Measurements from ENCODE around the gene TEDC1.

TEDC1 gene

DNA sequence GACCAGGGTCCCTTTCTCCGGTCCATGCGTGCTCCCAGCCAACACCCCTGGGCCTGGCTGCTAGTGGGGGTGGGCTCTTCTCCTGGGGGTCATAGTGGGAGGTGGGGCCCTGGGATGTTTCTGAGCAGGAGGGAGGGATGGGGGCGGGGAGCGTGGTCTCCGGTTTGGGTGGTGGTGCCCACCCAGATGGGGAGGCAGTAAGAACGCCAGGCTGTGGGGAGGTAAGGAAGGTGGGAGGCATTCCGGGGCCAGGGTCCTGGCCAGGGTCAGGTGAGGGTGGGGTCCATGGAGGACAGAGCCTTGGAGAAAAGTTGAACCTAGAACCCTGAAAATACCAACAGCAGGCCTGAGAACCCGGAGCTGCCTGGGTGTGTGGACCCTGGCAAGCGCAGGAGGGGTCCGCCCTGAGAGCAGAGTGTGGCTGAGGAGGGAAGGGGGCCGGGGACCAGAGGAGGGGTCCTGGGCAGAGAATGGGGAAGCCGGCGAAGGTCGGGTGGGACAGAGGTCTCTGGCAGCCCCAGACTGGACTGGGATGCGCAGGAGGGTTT, 10.8 kb upstream of the TEDC1 start:
- DNase-seq (ENCODE audit: low spot score in 2 of 2): no peak
- Mint-ChIP-seq H3K9me3 (no peaks in the 10 kb centered on the region), H3K27me3 (no peaks in the 10 kb centered on the region), H3K4me3 (peak overlapping the region; percentile 77), H3K36me3 (ENCODE audit: insufficient read depth) (peaks cover 40% of the 10 kb centered on the region), H3K4me1 (peaks cover 50% of the 10 kb centered on the region), H3K27ac (ENCODE audit: low read depth) (peak overlapping the region; percentile 95)
- no peak for ATAC-seq (replicated peaks; ENCODE audit: extremely low read depth, poor library complexity, severe bottlenecking)

DNA sequence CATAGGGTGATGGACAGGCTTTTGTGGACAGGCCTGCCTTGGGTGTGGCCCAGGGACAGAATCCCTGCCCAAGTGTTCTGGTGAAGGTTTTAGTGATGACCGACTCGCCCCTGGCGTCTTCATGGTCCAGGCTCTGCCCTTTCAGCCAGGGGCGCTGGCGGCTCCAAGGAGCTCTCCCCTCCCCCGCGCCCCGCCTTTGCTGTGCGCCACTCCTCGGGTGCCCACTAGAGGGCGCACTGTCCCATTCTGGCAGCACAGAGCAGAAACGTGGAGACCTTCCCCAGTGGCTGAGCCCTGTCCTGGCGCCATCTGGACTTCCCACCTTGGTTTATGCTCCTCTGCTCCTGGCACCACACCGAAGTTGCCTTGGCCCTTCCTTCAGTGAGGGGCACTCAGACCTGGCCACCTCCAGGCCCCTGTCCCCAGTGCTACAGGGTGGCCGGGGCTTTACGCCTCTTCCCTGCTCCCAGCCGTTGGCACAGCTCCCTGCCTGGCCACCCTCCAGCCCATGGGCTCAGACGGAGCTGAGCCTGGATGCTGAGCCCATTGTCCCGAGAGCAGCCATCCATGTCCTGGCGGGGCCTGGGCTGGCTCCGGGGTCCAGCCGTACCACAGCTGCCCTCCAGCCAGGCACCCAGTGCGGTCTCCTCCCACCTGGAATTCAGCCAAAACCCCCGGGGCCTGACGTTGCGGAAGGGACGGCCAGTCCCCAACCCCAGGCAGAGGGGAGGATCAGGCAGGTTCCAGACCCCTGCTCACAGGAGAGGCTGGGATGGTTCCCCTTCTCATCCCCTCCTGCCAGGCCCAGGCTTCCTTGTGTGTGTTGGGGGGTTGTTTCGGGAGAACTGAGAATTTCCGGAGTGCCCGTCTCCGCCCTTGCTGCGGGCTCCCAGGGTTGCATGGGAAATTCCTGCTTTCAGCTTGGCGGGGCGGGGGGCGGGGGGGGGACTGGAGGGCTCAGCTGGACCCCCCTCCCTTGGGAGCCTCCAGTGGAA, 9.9 kb upstream of the TEDC1 start:
- H3K27me3 Mint-ChIP-seq: no peaks in the 10 kb centered on the region
- peak overlapping the region; percentile 95 for H3K27ac Mint-ChIP-seq (ENCODE audit: low read depth)
- peak; percentile 89 to 94 for DNase-seq (ENCODE audit: low spot score in 2 of 2)
- peak overlapping the region; percentile 77 for H3K4me3 Mint-ChIP-seq
- ATAC-seq (replicated peaks; ENCODE audit: extremely low read depth, poor library complexity, severe bottlenecking): peak; percentile 42
- H3K9me3 Mint-ChIP-seq: no peaks in the 10 kb centered on the region
- peaks cover 58% of the 10 kb centered on the region for H3K4me1 Mint-ChIP-seq
- peaks cover 47% of the 10 kb centered on the region for H3K36me3 Mint-ChIP-seq (ENCODE audit: insufficient read depth)

DNA sequence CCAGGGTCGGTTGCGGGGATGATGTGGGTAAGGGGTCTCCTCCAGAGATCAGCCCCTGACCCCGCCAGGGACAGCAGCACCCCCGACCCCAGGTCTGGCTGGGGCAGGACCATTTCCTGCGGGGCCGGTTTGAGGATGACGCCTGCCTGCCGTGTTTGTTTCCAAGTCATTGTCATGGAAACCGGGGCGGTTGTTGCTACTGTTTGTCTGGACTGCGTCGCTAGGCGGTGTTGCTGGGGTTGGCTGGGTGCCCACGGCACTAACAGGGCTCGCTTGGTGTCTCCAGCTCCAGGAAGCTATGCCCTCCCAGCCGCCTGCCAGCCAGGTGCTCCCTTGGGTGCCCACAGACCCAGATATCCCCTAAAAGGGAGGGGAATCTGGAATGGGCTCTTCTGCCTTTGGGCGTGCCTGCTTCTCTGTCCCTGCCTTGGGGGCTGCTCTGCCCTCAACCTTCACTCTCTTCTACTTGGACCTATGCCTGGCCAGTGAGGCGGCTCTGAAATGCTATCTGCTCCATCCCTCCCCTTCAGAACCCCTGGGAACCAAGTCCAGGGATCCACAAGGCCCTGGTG, 9.1 kb upstream of the TEDC1 start:
- peaks cover 58% of the 10 kb centered on the region for H3K4me1 Mint-ChIP-seq
- H3K4me3 Mint-ChIP-seq: peak overlapping the region; percentile 77
- H3K27me3 Mint-ChIP-seq: no peaks in the 10 kb centered on the region
- H3K9me3 Mint-ChIP-seq: no peaks in the 10 kb centered on the region
- peaks cover 54% of the 10 kb centered on the region for H3K36me3 Mint-ChIP-seq (ENCODE audit: insufficient read depth)
- peak; percentile 92 to 98 for DNase-seq (ENCODE audit: low spot score in 2 of 2)
- H3K27ac Mint-ChIP-seq (ENCODE audit: low read depth): peak overlapping the region; percentile 95
- ATAC-seq (replicated peaks; ENCODE audit: extremely low read depth, poor library complexity, severe bottlenecking): peak; percentile 67

DNA sequence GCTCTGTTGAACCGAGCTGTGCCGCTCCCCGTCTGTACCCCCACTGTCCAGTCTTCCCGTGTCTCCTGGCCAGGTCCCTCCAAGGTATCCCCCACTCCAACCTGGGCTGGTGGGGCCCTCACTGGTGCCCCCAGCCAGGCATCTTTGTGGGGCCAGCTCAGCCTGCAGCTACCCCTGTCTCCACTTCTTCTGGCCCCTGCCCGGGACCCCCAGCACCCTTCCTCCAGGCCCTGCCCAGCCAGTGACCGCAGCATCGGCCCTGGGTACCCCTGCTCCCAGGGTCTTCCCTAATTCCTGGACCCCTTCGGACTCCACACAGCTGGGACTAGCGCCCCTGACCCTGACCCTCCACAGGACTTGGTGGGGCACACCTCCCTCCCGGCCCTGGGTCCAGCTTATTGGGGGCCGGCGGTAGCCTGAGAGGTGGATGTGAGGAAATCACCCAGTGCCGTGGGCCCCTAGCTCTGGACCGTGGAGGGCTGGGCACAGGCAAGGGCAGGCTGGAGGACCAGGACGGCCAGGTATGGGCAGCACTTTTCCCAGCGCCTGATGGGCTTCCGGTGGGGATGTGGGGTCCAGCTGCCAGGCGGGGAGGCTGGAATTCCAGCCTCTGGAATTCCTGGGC, 8.4 kb upstream of the TEDC1 start:
- Mint-ChIP-seq H3K4me1 (peaks cover 52% of the 10 kb centered on the region), H3K27me3 (no peaks in the 10 kb centered on the region), H3K9me3 (no peaks in the 10 kb centered on the region), H3K36me3 (ENCODE audit: insufficient read depth) (peaks cover 56% of the 10 kb centered on the region), H3K4me3 (peak overlapping the region; percentile 77), H3K27ac (ENCODE audit: low read depth) (peak overlapping the region; percentile 95)
- DNase-seq (ENCODE audit: low spot score in 2 of 2) (no peak), ATAC-seq (replicated peaks; ENCODE audit: extremely low read depth, poor library complexity, severe bottlenecking) (no peak)

DNA sequence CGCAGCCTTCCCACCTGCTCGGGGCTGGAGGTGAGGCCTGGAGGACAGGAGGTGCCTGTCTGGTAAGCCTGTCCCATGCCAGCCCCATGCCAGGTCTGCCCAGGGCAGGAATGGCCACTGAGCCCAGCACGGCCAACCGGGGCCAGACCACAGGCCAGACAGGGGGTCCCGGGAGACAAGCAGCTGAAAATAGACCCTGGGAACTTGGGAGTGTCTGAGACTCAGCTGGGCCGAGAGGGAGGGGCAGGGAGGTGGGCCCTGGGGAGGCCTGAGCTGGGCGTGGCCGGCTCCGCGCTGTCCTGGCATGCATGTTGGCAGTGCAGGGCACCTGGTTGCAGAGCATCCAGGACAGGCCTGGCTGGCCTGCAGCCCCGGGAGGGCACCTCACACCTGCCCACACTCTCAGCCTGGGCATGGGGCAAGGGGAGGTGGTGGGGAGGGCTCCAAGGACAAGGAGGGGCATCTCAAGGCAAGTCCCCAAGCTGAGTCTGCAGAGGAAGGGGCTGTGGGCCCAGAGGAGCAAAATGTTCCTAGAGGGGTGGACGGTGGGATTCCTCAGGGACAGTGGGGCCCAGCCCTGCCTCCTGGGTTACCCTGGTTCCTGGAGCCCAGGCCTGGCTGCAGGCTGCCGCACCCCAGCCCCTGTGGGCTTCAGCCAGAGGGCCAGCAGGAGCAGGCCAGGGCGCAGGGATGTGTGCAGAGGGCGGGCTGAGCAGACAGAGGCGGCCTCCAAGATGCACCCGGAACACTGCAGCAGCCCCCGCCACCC, 7.6 kb upstream of the TEDC1 start:
- H3K27me3 Mint-ChIP-seq: no peaks in the 10 kb centered on the region
- H3K4me1 Mint-ChIP-seq: peaks cover 51% of the 10 kb centered on the region
- H3K9me3 Mint-ChIP-seq: no peaks in the 10 kb centered on the region

DNA sequence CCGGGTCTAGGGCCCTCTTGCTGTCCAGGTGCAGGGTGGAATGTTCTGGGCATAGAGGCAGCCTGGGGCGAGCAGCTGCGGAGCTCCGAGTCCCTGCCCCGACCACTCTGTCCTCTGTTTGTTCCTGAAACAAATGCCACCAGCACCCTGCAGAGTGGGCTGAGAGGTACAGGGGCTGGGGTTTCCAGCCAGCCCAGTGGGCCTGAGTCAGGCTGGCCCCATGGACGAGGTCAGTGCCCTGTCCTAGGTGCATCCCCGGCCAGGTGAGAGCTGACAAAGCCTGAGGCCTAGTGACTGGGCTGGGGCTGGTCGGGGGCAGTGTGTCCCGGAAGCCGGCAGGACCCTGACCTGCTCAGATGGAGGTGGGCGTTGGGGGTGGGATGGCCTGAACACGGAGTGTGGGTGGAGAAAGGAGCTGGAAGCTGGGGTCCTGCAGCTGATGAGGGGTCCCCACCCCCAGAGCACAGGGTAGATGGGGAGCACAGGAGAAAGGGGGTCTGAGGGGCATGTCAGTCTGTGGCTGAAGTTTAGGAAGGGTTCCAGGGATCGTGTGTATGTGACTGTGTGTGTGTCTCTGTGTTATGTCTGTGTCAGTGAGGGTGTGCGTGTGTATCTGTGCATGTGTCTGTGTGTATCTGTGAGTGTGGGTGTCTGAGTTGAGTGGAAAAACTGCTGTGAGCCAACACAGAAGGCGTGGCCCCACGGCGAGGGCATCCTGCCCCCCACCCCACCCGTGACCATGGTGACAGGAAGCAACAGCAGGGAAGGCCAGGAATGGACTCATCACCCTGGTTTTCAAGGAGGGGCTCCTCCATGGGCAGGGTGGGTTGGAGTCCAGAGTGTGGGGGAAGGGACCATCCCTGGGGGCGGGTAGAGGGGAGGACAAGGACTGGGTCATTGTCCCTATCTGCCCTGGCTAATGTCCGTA, 6.7 kb upstream of the TEDC1 start:
- H3K4me3 Mint-ChIP-seq: peak overlapping the region; percentile 92
- H3K4me1 Mint-ChIP-seq: peaks cover 58% of the 10 kb centered on the region

More for the DNA sequence above, 7.6 kb upstream of the TEDC1 start:
- Mint-ChIP-seq H3K27ac (ENCODE audit: low read depth) (peak overlapping the region; percentile 95), H3K4me3 (no peak overlapping the region), H3K36me3 (ENCODE audit: insufficient read depth) (peaks cover 64% of the 10 kb centered on the region)
- no peak for DNase-seq (ENCODE audit: low spot score in 2 of 2)
- ATAC-seq (replicated peaks; ENCODE audit: extremely low read depth, poor library complexity, severe bottlenecking): no peak

DNA sequence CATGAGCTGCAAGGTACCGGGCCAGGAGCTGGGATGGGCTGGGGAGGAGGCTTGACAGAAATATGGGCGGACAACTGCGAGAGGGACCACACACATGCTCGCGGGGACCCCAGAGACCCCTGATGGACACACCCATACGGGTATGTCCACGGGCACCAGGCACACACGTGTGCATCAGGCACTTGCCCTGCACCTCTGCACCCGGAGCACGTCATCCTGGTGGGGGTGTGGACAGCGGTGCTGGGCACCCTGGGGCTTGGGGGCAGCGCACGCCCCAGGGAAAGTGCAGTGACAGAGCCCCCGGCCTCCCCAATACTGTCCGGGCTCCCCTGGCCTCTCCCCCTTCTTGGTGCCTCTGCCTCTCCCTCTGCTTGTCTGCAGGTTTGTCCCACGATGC, 6.1 kb upstream of the TEDC1 start:
- DNase-seq (ENCODE audit: low spot score in 2 of 2): no peak
- Mint-ChIP-seq H3K4me1 (peaks cover 59% of the 10 kb centered on the region), H3K36me3 (ENCODE audit: insufficient read depth) (peaks cover 73% of the 10 kb centered on the region), H3K27ac (ENCODE audit: low read depth) (peak overlapping the region; percentile 95), H3K4me3 (peak overlapping the region; percentile 92), H3K9me3 (no peaks in the 10 kb centered on the region), H3K27me3 (no peaks in the 10 kb centered on the region)
- ATAC-seq (replicated peaks; ENCODE audit: extremely low read depth, poor library complexity, severe bottlenecking): no peak

More for the DNA sequence above, 6.7 kb upstream of the TEDC1 start:
- Mint-ChIP-seq H3K9me3 (no peaks in the 10 kb centered on the region), H3K27me3 (no peaks in the 10 kb centered on the region), H3K27ac (ENCODE audit: low read depth) (peak overlapping the region; percentile 95), H3K36me3 (ENCODE audit: insufficient read depth) (peaks cover 72% of the 10 kb centered on the region)
- ATAC-seq (replicated peaks; ENCODE audit: extremely low read depth, poor library complexity, severe bottlenecking) (no peak), DNase-seq (ENCODE audit: low spot score in 2 of 2) (peak; percentile 43 to 69)

DNA sequence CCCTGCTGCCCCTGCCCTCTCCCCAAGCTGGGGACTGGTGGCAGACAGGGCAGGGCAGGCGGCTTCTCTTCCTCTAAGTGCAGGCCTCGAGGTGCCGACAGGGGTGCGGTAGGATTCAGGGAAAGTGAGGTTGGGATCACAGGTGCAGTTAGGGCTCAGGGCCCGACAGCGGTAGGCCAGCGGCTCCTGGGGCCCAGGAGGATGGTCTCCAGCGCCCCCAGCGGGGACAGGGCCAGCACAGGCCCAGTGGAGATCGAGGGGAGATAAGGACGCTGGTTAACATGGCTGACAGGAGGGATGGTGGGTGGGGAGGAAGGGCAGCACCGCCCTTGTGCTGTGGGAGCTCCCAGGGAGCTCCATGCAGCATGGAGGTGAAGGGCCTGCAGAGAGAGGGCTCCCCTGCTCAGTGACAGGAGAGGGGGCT, 5.3 kb upstream of the TEDC1 start:
- DNase-seq (ENCODE audit: low spot score in 2 of 2) (peak; percentile 36 to 50), ATAC-seq (replicated peaks; ENCODE audit: extremely low read depth, poor library complexity, severe bottlenecking) (no peak)
- Mint-ChIP-seq H3K27me3 (no peaks in the 10 kb centered on the region), H3K9me3 (no peaks in the 10 kb centered on the region), H3K36me3 (ENCODE audit: insufficient read depth) (peaks cover 74% of the 10 kb centered on the region), H3K4me1 (peaks cover 53% of the 10 kb centered on the region), H3K27ac (ENCODE audit: low read depth) (peak overlapping the region; percentile 95), H3K4me3 (peak overlapping the region; percentile 92)

DNA sequence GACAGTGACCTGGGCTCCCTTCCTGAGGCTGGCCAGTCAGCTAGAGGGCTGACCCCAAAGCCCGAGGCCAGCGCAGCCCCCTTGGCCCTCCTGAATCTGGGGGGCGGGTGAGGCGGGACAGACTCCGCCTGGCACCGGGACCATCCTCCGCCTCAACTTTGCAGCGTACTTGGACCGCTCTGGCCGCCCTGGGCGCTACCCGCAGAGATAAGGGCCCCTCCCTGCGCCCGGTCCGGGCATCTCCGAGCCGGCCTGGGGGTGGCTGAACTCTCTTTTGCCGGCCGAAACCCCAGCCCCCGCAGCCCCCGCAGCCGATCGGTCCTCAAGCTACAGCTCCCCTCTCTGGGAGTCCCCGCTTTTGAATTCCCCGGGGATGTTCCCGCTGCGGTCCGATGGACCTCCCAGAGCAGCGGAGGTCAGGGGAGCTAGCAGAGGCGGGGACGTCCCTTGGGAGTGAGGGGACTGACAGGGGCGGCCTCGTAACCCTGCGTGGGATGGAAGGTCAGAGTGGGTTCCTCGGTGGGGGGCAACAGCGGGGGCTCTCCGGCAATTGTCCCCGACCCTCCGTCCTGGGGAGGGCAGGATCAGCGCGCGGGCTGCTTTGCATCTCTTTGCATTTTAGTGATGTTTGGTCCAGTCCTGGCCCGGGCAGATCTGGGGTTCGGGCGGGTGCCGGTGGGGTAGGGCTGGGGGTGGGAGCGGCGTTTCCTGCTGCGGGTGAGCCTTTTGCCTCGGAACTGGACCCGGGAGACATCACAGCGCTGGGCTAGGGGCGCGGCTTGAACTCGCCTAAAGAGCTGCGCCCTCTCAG, 4.7 kb upstream of the TEDC1 start, which contains the start of gene CRIP1:
Gene CRIP1, plus strand, starts transcription at position 724 of the 811 bp plus-strand sequence. CDS start 374 bp downstream, outside the sequence.
- Mint-ChIP-seq H3K27ac (ENCODE audit: low read depth) (peak within 1 kb of the TSS; percentile 95), H3K4me1 (peaks cover 47% of the 10 kb centered on the region), H3K4me3 (peak within 1 kb of the TSS; percentile 92), H3K27me3 (no peaks in the 10 kb centered on the region), H3K36me3 (ENCODE audit: insufficient read depth) (peaks cover 72% of the 10 kb centered on the region), H3K9me3 (no peaks in the 10 kb centered on the region)
- no peak for DNase-seq (ENCODE audit: low spot score in 2 of 2)
- no peak for ATAC-seq (replicated peaks; ENCODE audit: extremely low read depth, poor library complexity, severe bottlenecking)

DNA sequence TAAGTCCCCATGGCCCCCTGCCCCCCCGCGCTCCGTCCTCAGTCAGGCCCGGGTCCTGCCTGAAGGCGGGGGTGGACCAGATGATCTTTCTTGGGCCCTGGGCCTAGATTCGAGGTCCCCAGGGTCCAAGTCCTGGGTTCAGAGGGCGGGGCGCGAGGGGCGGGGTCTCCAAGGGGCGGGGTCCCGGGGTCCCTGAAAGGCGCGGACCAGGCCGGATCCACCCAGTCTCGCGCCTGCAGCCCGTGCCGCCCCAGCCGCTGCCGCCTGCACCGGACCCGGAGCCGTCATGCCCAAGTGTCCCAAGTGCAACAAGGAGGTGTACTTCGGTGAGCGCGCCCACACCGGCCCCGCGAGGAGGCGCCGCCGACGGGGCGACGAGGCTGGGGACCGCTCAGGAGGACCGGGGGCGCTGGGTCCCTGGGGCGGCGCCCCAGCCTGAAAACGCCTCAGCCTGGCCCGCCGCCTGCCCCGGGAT, 4.0 kb upstream of the TEDC1 start:
- peaks cover 48% of the 10 kb centered on the region for H3K4me1 Mint-ChIP-seq
- no peaks in the 10 kb centered on the region for H3K27me3 Mint-ChIP-seq
- no peaks in the 10 kb centered on the region for H3K9me3 Mint-ChIP-seq
- peak overlapping the region; percentile 95 for H3K27ac Mint-ChIP-seq (ENCODE audit: low read depth)
- H3K4me3 Mint-ChIP-seq: peak overlapping the region; percentile 92
- DNase-seq (ENCODE audit: low spot score in 2 of 2) (peak; percentile 53 to 62), ATAC-seq (replicated peaks; ENCODE audit: extremely low read depth, poor library complexity, severe bottlenecking) (no peak)
- peaks cover 69% of the 10 kb centered on the region for H3K36me3 Mint-ChIP-seq (ENCODE audit: insufficient read depth)

Measured in central memory CD8-positive, alpha-beta T cell (primary cell).